GM19455 (cell line): ENCODE data around the gene OTOA.
"Not testable (repeated sequence)": the region's sequence is repeated elsewhere in the genome, so short reads cannot be mapped to it uniquely, and the experiment has no call there.

ENCODE experiments used
- ATAC-seq: cut with Tn5 transposase; IDR thresholded peaks from one replicate; pipeline ENCODE4 v1.9.1; 2021; ENCODE audit not compliant: unreplicated experiment

OTOA gene

DNA sequence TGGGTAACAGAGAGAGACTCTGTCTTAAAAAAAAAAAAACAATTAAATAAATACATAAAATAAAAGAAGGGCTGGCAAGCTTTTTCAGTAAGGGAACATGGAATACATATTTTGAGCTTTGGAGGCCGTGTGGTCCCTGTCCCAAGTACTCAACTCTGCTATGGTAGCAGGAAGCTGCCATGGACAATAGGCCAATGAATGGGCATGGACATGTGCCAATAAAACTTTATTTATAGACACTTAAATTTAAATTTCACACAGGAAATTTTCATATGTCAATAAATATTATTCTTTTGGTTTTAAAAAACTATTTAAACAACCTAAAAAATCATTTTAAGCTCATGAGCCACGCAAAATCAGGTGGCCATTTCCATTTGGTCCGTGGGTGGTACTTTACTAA lies 3.8 kb downstream of the OTOA start:
- ATAC-seq, result no peak

DNA sequence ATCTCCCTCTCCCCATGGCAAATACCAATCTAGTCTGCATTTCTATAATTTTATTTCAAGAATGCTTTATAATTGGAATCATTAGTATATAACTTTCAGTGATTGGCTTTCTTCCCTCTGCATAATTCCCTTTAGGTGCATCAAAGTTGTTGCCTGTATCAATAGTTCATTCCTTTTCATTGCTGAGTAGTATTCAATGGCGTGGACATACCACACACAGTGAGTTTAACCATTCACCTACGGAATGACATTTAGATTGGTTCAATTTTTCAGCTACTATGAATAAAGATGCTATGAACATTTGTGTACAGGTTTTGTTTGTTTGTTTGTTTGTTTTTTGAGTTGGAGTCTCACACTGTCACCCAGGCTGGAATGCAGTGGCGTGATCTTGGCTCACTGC lies 9.7 kb downstream of the OTOA start:
- ATAC-seq, result no peak

GRCh38 chr16:21674456-21674855 lies 10.7 kb downstream of the OTOA start:
- ATAC-seq, result not testable (repeated sequence)

DNA sequence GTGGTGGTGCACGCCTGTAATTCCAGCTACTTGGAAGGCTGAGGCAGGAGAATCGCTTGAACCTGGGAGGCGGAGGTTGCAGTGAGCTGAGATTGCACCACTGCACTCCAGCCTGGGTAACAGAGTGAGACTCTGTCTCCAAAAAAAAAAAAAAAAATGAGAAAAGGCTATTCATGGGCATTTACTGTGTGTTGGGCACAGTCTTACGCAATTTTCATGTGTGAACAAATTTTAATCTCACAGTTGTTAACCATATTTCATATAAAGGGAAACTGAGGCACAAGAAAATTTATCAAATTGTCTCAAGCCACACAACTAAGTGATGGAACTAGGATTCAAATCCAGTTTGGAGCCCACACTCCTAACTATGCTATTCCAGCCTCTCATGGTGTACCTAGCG lies 16.9 kb downstream of the OTOA start:
- ATAC-seq, result not testable (repeated sequence)

GRCh38 chr16:21683184-21683583 lies 19.4 kb downstream of the OTOA start:
- no peak for ATAC-seq

- ATAC-seq, result no peak
Observed at GRCh38 chr16:21684199-21684598, 20.4 kb downstream of the OTOA start.

DNA sequence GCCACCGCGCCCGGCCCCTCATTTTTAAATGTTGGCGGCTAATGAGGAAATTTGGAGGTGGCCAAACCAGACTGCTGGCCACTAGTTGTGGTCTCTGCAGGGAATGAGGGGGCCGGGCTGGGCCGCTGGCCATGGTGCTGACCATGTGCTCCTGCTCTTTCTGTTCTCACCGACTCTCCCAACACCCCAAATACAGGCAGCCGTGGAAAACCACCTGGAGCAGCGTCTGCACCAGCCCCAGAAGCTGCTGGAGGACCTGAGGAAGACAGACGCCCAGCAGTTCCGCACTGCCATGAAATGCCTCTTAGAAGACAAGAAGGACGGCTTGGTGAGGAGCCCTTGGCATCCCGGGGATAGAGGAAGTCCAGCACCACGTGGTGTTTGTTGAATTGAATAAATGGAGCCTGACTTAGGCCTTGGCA lies 21.3 kb downstream of the OTOA start:
- ATAC-seq, result no peak

- no peak for ATAC-seq
Observed at GRCh38 chr16:21689107-21689506, 25.3 kb downstream of the OTOA start.

- not testable (repeated sequence) for ATAC-seq
Observed at GRCh38 chr16:21690967-21691366, 27.2 kb downstream of the OTOA start.

- no peak for ATAC-seq
Observed at GRCh38 chr16:21694609-21695008, 30.8 kb downstream of the OTOA start.

DNA sequence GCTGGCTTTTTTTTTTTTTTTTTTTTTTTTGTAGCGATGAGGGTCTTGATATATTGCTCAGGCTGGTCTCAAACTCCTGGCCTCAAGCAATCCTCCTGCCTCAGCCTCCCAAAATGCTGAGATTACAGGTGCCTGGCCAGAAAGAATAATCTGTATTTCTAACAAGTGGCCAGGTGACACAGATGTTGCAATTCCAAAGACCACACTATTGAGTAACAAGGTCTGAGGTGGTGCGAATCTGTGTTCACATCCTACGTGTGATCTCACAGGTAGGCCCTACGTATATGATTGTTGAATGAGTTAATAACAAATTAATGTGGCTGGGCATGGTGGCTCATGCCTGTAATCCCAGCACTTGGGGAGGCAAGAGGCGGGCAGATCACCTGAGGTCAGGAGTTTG lies 33.3 kb downstream of the OTOA start:
- no peak for ATAC-seq

DNA sequence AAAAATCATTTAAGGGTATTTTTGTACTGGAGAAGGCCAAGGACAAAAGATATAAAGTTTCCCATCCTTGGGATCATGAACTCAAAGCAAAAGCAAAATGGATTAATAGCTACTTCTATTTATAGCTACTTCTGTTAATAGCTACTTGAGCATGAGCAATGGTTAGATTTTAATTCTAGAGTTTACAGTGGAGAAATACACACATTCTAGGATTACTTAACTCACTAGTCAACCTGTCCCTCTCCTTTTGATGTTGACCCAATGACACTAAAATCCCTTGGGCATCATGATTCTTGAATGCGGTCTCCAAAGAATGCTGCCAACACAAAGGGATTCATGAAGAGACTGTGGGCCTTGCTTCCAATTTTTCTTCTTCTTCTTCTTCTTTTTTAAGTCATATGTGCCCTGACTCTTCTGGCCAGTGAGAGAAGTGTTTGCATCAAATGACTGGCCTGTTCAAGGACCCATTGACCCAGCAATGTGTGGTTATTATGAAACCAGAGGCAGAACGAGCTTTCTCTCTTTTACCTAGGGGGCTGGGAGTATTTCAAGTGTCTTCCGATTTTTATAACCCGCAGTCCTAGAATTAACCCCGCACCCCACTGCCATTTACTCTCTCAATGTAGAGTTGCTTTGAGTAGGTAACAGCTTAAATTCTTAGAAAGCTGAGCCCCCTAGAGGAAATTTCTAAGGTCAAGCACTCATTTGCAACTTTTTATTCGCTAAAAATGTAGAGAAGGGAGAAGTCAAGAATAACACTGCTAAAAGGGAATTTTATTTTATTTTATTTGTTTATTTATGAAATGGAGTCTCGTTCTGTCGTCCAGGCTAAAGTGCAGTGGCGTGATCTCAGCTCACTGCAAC lies 34.6 kb downstream of the OTOA start:
- no peak for ATAC-seq

DNA sequence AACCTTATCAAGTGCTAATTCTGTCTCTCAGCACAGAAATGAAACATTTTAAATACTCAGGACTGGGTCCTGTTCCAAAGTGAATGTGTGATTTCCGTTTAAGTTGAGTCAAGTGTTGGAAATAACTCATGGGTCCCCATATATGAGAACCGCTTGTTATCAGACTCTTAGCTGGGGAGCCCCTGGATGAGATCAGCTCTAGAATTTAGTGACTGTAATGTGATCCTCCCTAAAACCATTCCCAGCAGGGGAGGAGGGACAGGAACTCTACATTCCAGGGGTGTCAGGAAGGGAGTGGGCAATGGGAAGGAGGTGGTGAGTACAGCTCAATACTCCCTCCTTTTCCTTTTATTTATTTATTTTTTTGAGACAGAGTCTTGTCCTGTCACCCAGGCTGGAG lies 37.5 kb downstream of the OTOA start:
- no peak for ATAC-seq

DNA sequence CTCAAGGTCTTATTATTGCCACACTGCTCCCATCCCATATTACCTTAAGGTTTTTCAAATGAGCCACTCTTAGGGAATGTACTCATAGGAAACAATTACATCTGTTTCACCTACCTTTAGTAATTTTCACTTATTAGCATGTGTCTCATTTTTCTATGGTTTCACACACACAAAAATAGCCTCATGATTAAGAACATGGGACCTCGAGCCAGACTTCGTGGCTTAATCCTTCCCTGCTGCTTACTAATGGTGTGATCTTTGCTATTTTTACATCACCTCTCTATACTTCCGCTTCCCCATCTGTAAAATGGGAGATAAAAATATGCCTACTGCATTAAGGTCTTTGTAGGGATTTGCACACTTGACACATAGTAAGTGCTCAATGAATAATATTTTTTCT lies 38.5 kb downstream of the OTOA start:
- ATAC-seq, result no peak

GRCh38 chr16:21703156-21703555 lies 39.4 kb downstream of the OTOA start:
- no peak for ATAC-seq

DNA sequence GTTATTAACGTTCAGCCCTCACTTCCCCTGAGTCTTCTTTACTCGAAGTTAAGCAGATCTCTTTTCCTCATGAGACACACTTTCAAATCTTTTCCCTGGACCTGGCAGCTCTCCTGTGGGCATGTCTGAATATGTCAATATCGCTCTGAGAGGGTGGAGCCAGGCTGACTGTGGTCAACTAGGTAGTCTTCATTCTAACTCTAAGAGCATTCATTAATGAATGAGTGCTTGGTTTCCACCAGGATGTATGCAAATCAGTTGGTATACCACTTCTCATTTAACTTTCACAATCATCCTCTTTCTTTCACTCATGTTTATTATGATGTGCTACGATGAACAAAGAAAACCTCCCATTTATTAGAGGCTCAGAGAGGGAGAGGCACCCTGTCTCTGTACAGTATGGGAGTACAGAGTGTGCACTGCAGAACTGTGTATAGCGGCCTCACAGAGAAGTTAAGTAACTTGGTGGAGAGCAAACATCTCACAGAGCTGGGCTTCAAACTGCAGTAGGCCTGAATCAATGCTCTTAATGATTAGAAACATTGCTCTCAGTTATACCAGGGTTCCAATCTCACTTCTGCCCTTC lies 39.9 kb downstream of the OTOA start:
- no peak for ATAC-seq

GRCh38 chr16:21704266-21704665 lies 40.5 kb downstream of the OTOA start:
- ATAC-seq, result no peak

DNA sequence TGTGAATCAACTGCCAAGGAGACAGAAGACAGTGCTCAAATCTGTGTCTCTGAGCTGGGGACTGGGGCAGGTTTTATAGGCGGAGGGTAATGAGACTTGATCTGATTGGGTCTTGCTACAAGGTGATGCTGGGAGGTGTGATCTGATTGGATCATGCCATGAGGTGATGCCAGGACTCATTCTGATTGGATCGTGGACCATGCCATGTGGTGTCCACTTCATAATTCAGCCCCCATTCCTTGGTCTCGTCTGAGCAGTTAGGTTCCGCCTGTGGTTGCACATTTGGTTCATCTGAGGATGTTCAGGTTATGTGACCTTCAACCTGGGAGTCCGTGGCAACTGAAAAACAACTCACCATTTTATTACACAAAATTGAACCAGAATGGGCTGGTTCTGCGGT lies 41.0 kb downstream of the OTOA start:
- no peak for ATAC-seq

GRCh38 chr16:21708533-21709115 lies 44.9 kb downstream of the OTOA start:
- ATAC-seq, result no peak

DNA sequence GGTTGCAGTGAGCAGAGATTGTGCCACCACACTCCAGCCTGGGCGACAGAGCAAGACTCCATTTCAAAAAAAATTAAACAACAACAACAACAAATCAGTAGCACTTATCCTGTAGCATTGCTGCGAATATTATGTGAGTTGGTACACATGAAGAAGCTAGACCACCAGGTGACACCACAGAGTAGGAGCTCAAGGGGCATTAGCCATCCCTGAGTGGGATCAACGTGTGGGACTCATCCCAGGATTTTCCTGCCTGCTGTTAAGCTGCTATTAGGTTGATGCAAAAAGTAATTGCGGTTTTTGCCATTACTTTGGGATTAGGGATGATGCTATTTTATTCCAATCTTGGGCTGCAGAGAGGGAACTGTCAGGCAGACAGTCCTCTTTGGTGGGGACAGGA lies 47.2 kb downstream of the OTOA start:
- no peak for ATAC-seq

DNA sequence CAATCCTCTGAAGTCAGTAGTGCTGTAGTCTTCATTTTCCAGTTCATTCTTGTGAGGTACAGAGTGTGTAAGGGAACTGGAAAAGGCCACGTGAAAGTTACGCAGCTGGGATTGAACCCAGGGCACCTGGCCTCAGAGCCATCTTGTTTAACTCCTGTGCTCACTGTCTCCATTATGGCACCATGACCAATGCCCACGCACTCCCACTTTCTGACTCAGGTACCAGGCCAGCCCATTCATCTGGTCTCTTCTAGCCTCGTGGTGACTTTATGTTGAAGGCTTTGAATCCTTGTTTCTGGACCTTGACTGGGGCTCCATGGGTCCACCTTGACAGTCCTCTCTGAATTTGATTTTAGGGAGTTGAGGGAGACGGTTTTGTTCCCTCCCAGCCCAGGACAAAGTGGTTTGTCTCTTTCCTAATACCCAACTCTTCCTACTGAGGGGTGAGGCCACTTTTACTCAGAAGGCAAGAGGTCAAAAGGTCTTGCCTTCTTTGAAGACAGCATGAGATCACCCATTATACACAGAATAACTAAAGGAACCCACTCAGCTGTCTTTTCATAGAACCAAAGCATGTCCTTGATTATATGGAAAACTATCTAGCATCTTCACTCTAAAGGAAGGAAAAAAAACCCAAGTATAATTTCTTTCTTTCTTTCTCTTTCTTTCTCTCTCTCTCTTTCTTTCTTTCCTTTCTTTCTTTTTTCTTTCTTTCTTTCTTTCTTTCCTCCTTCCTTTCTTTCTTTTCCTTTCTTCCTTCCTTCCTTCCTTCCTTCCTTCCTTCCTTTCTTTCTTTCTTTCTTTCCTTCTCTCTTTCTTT lies 50.0 kb downstream of the OTOA start:
- no peak for ATAC-seq

GRCh38 chr16:21714369-21714618 lies 50.5 kb downstream of the OTOA start:
- not testable (repeated sequence) for ATAC-seq
